Dedifferentiated amniotic fluid mesenchymal stem cell (primary cell): ENCODE results near the gene LARGE2.

Experiments used
- DNase-seq: peaks from one replicate; pipeline ENCODE4 v3.0.0-alpha.2; 2016; ENCODE audit errors: extremely low spot score

Gene LARGE2

GRCh38 chr11:45930031-45930794 lies 7.8 kb downstream of the LARGE2 start:
- DNase-seq: no peak

GRCh38 chr11:45930951-45931570 lies 8.6 kb downstream of the LARGE2 start:
- no peak for DNase-seq

- DNase-seq: no peak
These were observed 9.3 kb downstream of the LARGE2 start for GRCh38 chr11:45931739-45932138.

GRCh38 chr11:45932217-45932616 lies 9.8 kb downstream of the LARGE2 start:
- DNase-seq: no peak

- no peak for DNase-seq
These were observed 10.8 kb downstream of the LARGE2 start for GRCh38 chr11:45933131-45933831.

- no peak for DNase-seq
These were observed 11.6 kb downstream of the LARGE2 start for GRCh38 chr11:45933846-45934579.

- DNase-seq: no peak
These were observed 12.3 kb downstream of the LARGE2 start for GRCh38 chr11:45934580-45935318.

- no peak for DNase-seq
These were observed 13.1 kb downstream of the LARGE2 start for GRCh38 chr11:45935349-45936064.

- DNase-seq: no peak
These were observed 14.1 kb downstream of the LARGE2 start for GRCh38 chr11:45936511-45937054.

- no peak for DNase-seq
These were observed 15.5 kb downstream of the LARGE2 start for GRCh38 chr11:45937916-45938315.

- no peak for DNase-seq
These were observed 17.4 kb downstream of the LARGE2 start for GRCh38 chr11:45939836-45940235.

GRCh38 chr11:45941285-45941684 lies 18.8 kb downstream of the LARGE2 start:
- DNase-seq: no peak

GRCh38 chr11:45942381-45942780 lies 19.9 kb downstream of the LARGE2 start:
- no peak for DNase-seq

- DNase-seq: no peak
These were observed 23.0 kb downstream of the LARGE2 start for GRCh38 chr11:45945397-45945999.

- no peak for DNase-seq
These were observed 25.4 kb downstream of the LARGE2 start for GRCh38 chr11:45947885-45948284.

- DNase-seq: no peak
These were observed 25.9 kb downstream of the LARGE2 start for GRCh38 chr11:45948356-45948755.

GRCh38 chr11:45949992-45950407 lies 27.5 kb downstream of the LARGE2 start:
- no peak for DNase-seq

GRCh38 chr11:45959851-45960250 lies 37.4 kb downstream of the LARGE2 start:
- no peak for DNase-seq

- DNase-seq: no peak
These were observed 38.1 kb downstream of the LARGE2 start for GRCh38 chr11:45960387-45961095.
